ENCODE results near the gene AIF1L. TPM values are rescaled to one million over a fixed set of nuclear protein-coding genes. Genes with fewer than 3 reads are reported as not detected.

AIF1L gene
- polyA plus RNA-seq, 1 donor (not counting 4 experiments of a cell fraction or from before 2014, with no cell fraction given) = 1.5 TPM

- H3K9me3 ChIP-seq (ENCODE audit: control insufficient read depth, low read depth, low read length) = no peaks in the 10 kb centered on the region
- H3K9me1 ChIP-seq (ENCODE audit: control insufficient read depth, extremely low read depth, insufficient read depth, low read length) = no peaks in the 10 kb centered on the region
- no peak overlapping the region for H2AFZ ChIP-seq (ENCODE audit: control insufficient read depth, low read length)
- H3K27ac ChIP-seq (ENCODE audit: control insufficient read depth, insufficient read depth, low read length) = no peak overlapping the region
- no peaks in the 10 kb centered on the region for H3K36me3 ChIP-seq (ENCODE audit: control insufficient read depth in 2 of 2, extremely low read depth in 1 of 2, insufficient read depth in 2 of 2, low read length in 2 of 2)
- H3K27me3 ChIP-seq (ENCODE audit: control insufficient read depth, extremely low read depth, insufficient read depth, low read length) = peaks cover 12% of the 10 kb centered on the region
- no peak for DNase-seq (ENCODE audit: low read depth, low spot score)
- H3K9ac ChIP-seq (ENCODE audit: control insufficient read depth, extremely low read depth, insufficient read depth, low read length) = no peak overlapping the region
- dilution Hi-C loops (cut with MboI; ENCODE audit: extremely low pct_ligation_motif_present, low sequenced_read_pairs) = no loop called here
- no peaks in the 10 kb centered on the region for H4K20me1 ChIP-seq (ENCODE audit: control insufficient read depth, extremely low read depth, insufficient read depth, low read length)
- no peaks in the 10 kb centered on the region for H3K4me1 ChIP-seq (ENCODE audit: control insufficient read depth, extremely low read depth, insufficient read depth, low read length)
- no peak overlapping the region for H3K4me3 ChIP-seq (ENCODE audit: control insufficient read depth in 2 of 3, extremely low read depth in 1 of 3, insufficient read depth in 2 of 3, low read depth in 1 of 3, low read length in 3 of 3)
- FAIRE-seq = no peak
- no peaks in the 10 kb centered on the region for H3K79me2 ChIP-seq (ENCODE audit: control insufficient read depth, insufficient read depth, low read length)
- TF ChIP-seq EZH2 (IDR thresholded peaks at IDR 0.05; ENCODE audit: low read length) = no peak
- TF ChIP-seq, protein P1, sequence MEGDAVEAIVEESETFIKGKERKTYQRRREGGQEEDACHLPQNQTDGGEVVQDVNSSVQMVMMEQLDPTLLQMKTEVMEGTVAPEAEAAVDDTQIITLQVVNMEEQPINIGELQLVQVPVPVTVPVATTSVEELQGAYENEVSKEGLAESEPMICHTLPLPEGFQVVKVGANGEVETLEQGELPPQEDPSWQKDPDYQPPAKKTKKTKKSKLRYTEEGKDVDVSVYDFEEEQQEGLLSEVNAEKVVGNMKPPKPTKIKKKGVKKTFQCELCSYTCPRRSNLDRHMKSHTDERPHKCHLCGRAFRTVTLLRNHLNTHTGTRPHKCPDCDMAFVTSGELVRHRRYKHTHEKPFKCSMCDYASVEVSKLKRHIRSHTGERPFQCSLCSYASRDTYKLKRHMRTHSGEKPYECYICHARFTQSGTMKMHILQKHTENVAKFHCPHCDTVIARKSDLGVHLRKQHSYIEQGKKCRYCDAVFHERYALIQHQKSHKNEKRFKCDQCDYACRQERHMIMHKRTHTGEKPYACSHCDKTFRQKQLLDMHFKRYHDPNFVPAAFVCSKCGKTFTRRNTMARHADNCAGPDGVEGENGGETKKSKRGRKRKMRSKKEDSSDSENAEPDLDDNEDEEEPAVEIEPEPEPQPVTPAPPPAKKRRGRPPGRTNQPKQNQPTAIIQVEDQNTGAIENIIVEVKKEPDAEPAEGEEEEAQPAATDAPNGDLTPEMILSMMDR (optimal IDR thresholded peaks at IDR 0.05 in 1 of 3, IDR thresholded peaks at IDR 0.05 in 1 of 3, conservative IDR thresholded peaks at IDR 0.05 in 1 of 3; ENCODE audit: extremely low read depth in 1 of 3, insufficient read depth in 2 of 3, low read length in 3 of 3) = no peak
- H3K4me2 ChIP-seq (ENCODE audit: control insufficient read depth, extremely low read depth, insufficient read depth, low read depth, low read length) = no peak overlapping the region
Measured at GRCh38 chr9:131072871-131073237, 23.5 kb upstream of the AIF1L start.

DNA sequence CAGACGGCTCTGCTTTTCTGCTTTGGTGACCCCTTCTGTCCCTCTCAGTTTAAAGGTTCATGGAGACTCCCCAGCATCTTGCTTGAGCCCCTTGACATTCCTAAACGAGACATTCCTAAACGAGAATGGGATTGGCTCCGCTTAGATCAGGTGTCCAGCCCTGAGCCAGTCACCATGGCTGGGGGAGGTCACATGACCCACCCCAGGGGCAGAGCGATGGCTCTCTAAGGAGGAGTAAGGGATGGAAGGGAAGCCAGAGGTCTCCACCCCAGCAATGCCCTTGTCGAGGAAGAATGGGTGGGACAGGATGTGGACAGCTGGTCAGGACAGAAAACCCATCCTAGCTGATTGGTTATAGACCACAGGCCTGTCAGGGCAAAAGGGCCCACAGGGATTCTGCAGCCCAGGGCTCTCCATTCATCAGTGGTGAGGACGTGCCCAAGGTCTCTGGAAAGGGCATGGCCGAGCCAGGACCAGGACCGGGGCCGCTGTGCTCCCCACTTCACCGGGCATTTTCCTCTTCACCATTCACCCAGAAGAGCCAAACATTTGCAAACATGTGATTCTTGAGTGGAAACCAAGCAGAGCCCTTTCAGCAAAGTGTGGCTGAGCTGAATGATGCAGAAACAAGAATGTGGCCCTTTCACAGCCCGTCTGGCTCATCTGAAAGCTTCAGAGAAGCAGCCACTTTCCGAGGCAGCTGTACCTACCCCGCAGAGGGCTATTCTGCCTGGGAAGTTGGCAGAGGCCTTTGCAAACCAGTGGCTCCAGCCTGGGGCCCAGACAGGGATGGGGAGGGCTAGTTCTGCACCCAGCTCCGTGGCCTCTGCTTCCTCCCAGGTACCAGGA lies 19.8 kb upstream of the AIF1L start:
- Histone ChIP-seq H2AFZ (ENCODE audit: control insufficient read depth, low read length) (no peak overlapping the region), H3K9me3 (ENCODE audit: control insufficient read depth, low read depth, low read length) (no peaks in the 10 kb centered on the region), H3K4me3 (ENCODE audit: control insufficient read depth in 2 of 3, extremely low read depth in 1 of 3, insufficient read depth in 2 of 3, low read depth in 1 of 3, low read length in 3 of 3) (no peak overlapping the region), H3K4me2 (ENCODE audit: control insufficient read depth, extremely low read depth, insufficient read depth, low read depth, low read length) (no peak overlapping the region), H3K27ac (ENCODE audit: control insufficient read depth, insufficient read depth, low read length) (no peak overlapping the region), H3K4me1 (ENCODE audit: control insufficient read depth, extremely low read depth, insufficient read depth, low read length) (peaks cover 5% of the 10 kb centered on the region), H3K27me3 (ENCODE audit: control insufficient read depth, extremely low read depth, insufficient read depth, low read length) (peaks cover 9% of the 10 kb centered on the region), H3K9me1 (ENCODE audit: control insufficient read depth, extremely low read depth, insufficient read depth, low read length) (no peaks in the 10 kb centered on the region), H3K79me2 (ENCODE audit: control insufficient read depth, insufficient read depth, low read length) (no peaks in the 10 kb centered on the region), H3K36me3 (ENCODE audit: control insufficient read depth in 2 of 2, extremely low read depth in 1 of 2, insufficient read depth in 2 of 2, low read length in 2 of 2) (no peaks in the 10 kb centered on the region), H4K20me1 (ENCODE audit: control insufficient read depth, extremely low read depth, insufficient read depth, low read length) (no peaks in the 10 kb centered on the region), H3K9ac (ENCODE audit: control insufficient read depth, extremely low read depth, insufficient read depth, low read length) (no peak overlapping the region)
- FAIRE-seq (no peak), DNase-seq (ENCODE audit: low read depth, low spot score) (no peak)
- dilution Hi-C loops (cut with MboI; ENCODE audit: extremely low pct_ligation_motif_present, low sequenced_read_pairs) = no loop called here
- TF ChIP-seq, protein P1 (optimal IDR thresholded peaks at IDR 0.05 in 1 of 3, IDR thresholded peaks at IDR 0.05 in 1 of 3, conservative IDR thresholded peaks at IDR 0.05 in 1 of 3; ENCODE audit: extremely low read depth in 1 of 3, insufficient read depth in 2 of 3, low read length in 3 of 3) = no peak
- TF ChIP-seq EZH2 (IDR thresholded peaks at IDR 0.05; ENCODE audit: low read length) = no peak
